IMR-90 (cell line): ENCODE measurements around the gene NPTN. TPM values are rescaled to one million over a fixed set of nuclear protein-coding genes. Genes with fewer than 3 reads are reported as not detected.

Experiments used
- ATAC-seq: fragments of 200-7000 bp; cut with Tn5 transposase; 2 replicates; pipeline ENCODE4 v1.9.1; 2020; ENCODE audit warnings: low read depth, mild to moderate bottlenecking, moderate library complexity
- BruUV-seq: library from RNA; stranded (reverse); fragments of 400-500 nt; replicated peaks from 2 replicates; lab custom pipeline; 2021; lab: Mats Ljungman, UMichigan
- CTCF ChIA-PET: fragments of 300-600 bp; formaldehyde crosslinking; extraction: SDS; loops from one replicate; lab custom pipeline; 2021; ENCODE audit warnings: antibody characterized with exemption; lab: Yijun Ruan, JAX
- POLR2A ChIA-PET: fragments of 300-600 bp; sonication (Branson Sonifier 250); formaldehyde crosslinking; loops from one replicate; lab custom pipeline; 2022; ENCODE audit warnings: antibody characterized with exemption; ENCODE audit not compliant: unreplicated experiment; lab: Charles Lee
- DNase-seq: peaks from one replicate; pipeline ENCODE4 v3.0.0; 2013
- H2AFZ ChIP-seq: replicated peaks from 2 replicates; pipeline ENCODE3; 2013; ENCODE audit warnings: low read length, mild to moderate bottlenecking; ENCODE audit not compliant: poor library complexity
- H2AK5ac ChIP-seq: 2 replicates; pipeline ENCODE4 v1.6.1; 2013; ENCODE audit warnings: low read depth, low read length, inconsistent platforms
- H2AK9ac ChIP-seq: replicated peaks from 2 replicates; pipeline ENCODE3; 2013; ENCODE audit warnings: mild to moderate bottlenecking, low read depth, low read length, moderate library complexity; ENCODE audit not compliant: poor library complexity
- H2BK120ac ChIP-seq: 2 replicates; pipeline ENCODE4 v1.6.1; 2013; ENCODE audit warnings: low read depth, low read length, inconsistent platforms
- H2BK15ac ChIP-seq: 3 replicates; pipeline ENCODE4 v1.6.1; 2013; ENCODE audit warnings: low read depth, low read length, inconsistent platforms
- H2BK20ac ChIP-seq: 2 replicates; pipeline ENCODE4 v1.6.1; 2013; ENCODE audit warnings: low read depth, mild to moderate bottlenecking, inconsistent platforms, low read length, moderate library complexity
- H2BK5ac ChIP-seq: 2 replicates; pipeline ENCODE4 v1.6.1; 2013; ENCODE audit warnings: mild to moderate bottlenecking, low read depth, low read length, inconsistent platforms; ENCODE audit not compliant: poor library complexity, severe bottlenecking
- H3K14ac ChIP-seq: replicated peaks from 2 replicates; pipeline ENCODE4 v1.6.1; 2013; ENCODE audit warnings: low read depth, low read length, inconsistent platforms
- H3K18ac ChIP-seq: 2 replicates; pipeline ENCODE4 v1.6.1; 2013; ENCODE audit warnings: low read depth, low read length, control low read depth
- H3K23ac ChIP-seq: 2 replicates; pipeline ENCODE4 v1.6.1; 2013; ENCODE audit warnings: low read depth, low read length, inconsistent platforms
- H3K27ac ChIP-seq: 2 replicates; pipeline ENCODE4 v1.5.1; 2013; ENCODE audit warnings: mild to moderate bottlenecking, control low read depth, low read length; ENCODE audit not compliant: insufficient read depth
- H3K27me3 ChIP-seq: 2 replicates; pipeline ENCODE4 v1.6.1; 2013; ENCODE audit warnings: low read length; ENCODE audit not compliant: control insufficient read depth, insufficient read depth
- H3K36me3 ChIP-seq: 2 replicates; pipeline ENCODE4 v1.6.1; 2013; ENCODE audit warnings: low read length, mixed read lengths; ENCODE audit not compliant: control insufficient read depth, insufficient read depth
- H3K4ac ChIP-seq: 2 replicates; pipeline ENCODE4 v1.6.1; 2013; ENCODE audit warnings: low read depth, low read length, inconsistent platforms
- H3K4me1 ChIP-seq: 2 replicates; pipeline ENCODE4 v1.6.1; 2013; ENCODE audit warnings: low read length, mixed read lengths; ENCODE audit not compliant: control insufficient read depth, insufficient read depth
- H3K4me2 ChIP-seq: 2 replicates; pipeline ENCODE4 v1.6.1; 2013; ENCODE audit warnings: low read depth, mild to moderate bottlenecking, control low read depth, low read length, moderate library complexity
- H3K4me3 ChIP-seq: 2 replicates; pipeline ENCODE4 v1.5.1; 2013; ENCODE audit warnings: low read depth, mild to moderate bottlenecking, control low read depth, low read length, moderate library complexity; ENCODE audit not compliant: insufficient read depth
- H3K56ac ChIP-seq: 2 replicates; pipeline ENCODE4 v1.6.1; 2013; ENCODE audit warnings: low read length, inconsistent platforms; ENCODE audit not compliant: insufficient read depth; ENCODE audit errors: extremely low read depth
- H3K79me1 ChIP-seq, 2 experiments: 2 replicates each; pipeline ENCODE4 v1.6.1; 2013; ENCODE audit warnings: low read length in 2 of 2, inconsistent platforms in 1 of 2, low read depth in 1 of 2
- H3K9ac ChIP-seq: 2 replicates; pipeline ENCODE4 v1.6.1; 2013; ENCODE audit warnings: low read depth, low read length, control low read depth
- H3K9me1 ChIP-seq: 2 replicates; pipeline ENCODE4 v1.6.1; 2013; ENCODE audit warnings: low read length, inconsistent platforms; ENCODE audit not compliant: insufficient read depth
- H3K9me3 ChIP-seq: 2 replicates; pipeline ENCODE4 v1.6.1; 2013; ENCODE audit warnings: low read length; ENCODE audit not compliant: control insufficient read depth, insufficient read depth
- H4K20me1 ChIP-seq: 2 replicates; pipeline ENCODE4 v1.6.1; 2013; ENCODE audit warnings: low read length, inconsistent platforms; ENCODE audit not compliant: insufficient read depth
- H4K5ac ChIP-seq: 2 replicates; pipeline ENCODE4 v1.6.1; 2013; ENCODE audit warnings: mild to moderate bottlenecking, low read depth, low read length, control low read depth
- H4K8ac ChIP-seq, 2 experiments: 2 replicates each; pipeline ENCODE4 v1.6.1; 2013; ENCODE audit warnings: low read depth in 2 of 2, low read length in 2 of 2, control low read depth in 1 of 2, inconsistent platforms in 1 of 2
- H4K91ac ChIP-seq: 2 replicates; pipeline ENCODE4 v1.6.1; 2013; ENCODE audit warnings: low read depth, low read length, inconsistent platforms; ENCODE audit not compliant: insufficient read depth
- BHLHE40 ChIP-seq: fragments of 150-350 bp; IDR thresholded peaks from 2 replicates; pipeline ENCODE4 v1.6.1; 2016; ENCODE audit warnings: mild to moderate bottlenecking, low read depth, low read length
- CEBPB ChIP-seq: IDR thresholded peaks from 2 replicates; pipeline ENCODE4 v1.6.1; 2012; ENCODE audit warnings: low read depth, low read length, improper control_type of control experiment
- CHD1 ChIP-seq: IDR thresholded peaks from 2 replicates; pipeline ENCODE4 v1.6.1; 2012; ENCODE audit warnings: low read depth, low read length, improper control_type of control experiment
- CTCF ChIP-seq: conservative IDR thresholded peaks from 2 replicates; pipeline ENCODE4 v1.5.1; 2012; ENCODE audit warnings: mild to moderate bottlenecking, low read depth, low read length, improper control_type of control experiment
- FOS ChIP-seq: fragments of 150-350 bp; IDR thresholded peaks from 2 replicates; pipeline ENCODE4 v1.6.1; 2016; ENCODE audit warnings: low read depth, low read length
- MAFK ChIP-seq: IDR thresholded peaks from 2 replicates; pipeline ENCODE4 v1.6.1; 2012; ENCODE audit warnings: low read depth, low read length, improper control_type of control experiment
- MAZ ChIP-seq: IDR thresholded peaks from 2 replicates; pipeline ENCODE4 v1.6.1; 2012; ENCODE audit warnings: low read depth, mild to moderate bottlenecking, low read length, improper control_type of control experiment, moderate library complexity, borderline replicate concordance
- MXI1 ChIP-seq: IDR thresholded peaks from 2 replicates; pipeline ENCODE4 v1.6.1; 2012; ENCODE audit warnings: low read depth, mild to moderate bottlenecking, low read length, moderate library complexity, borderline replicate concordance
- NFE2L2 ChIP-seq: fragments of 150-350 bp; IDR thresholded peaks from 2 replicates; pipeline ENCODE4 v1.6.1; 2016; ENCODE audit warnings: low read depth, mild to moderate bottlenecking, low read length
- POLR2A ChIP-seq: IDR thresholded peaks from 2 replicates; pipeline ENCODE4 v1.6.1; 2012; ENCODE audit warnings: mild to moderate bottlenecking, low read depth, low read length
- RAD21 ChIP-seq: IDR thresholded peaks from 2 replicates; pipeline ENCODE4 v1.6.1; 2012; ENCODE audit warnings: low read length, improper control_type of control experiment
- RCOR1 ChIP-seq: IDR thresholded peaks from 2 replicates; pipeline ENCODE4 v1.6.1; 2012; ENCODE audit warnings: mild to moderate bottlenecking, low read length, improper control_type of control experiment; ENCODE audit not compliant: insufficient replicate concordance
- RFX5 ChIP-seq: IDR thresholded peaks from 2 replicates; pipeline ENCODE4 v1.8.0; 2012; ENCODE audit warnings: low read depth, mild to moderate bottlenecking, low read length, moderate library complexity
- SMC3 ChIP-seq: fragments of 150-350 bp; IDR thresholded peaks from 2 replicates; pipeline ENCODE4 v1.6.1; 2016; ENCODE audit warnings: low read depth, mild to moderate bottlenecking, antibody characterized with exemption, low read length, moderate library complexity
- USF2 ChIP-seq: fragments of 150-350 bp; IDR thresholded peaks from 2 replicates; pipeline ENCODE4 v1.6.1; 2017; ENCODE audit warnings: mild to moderate bottlenecking, antibody characterized with exemption, low read length, low read depth
- WGBS, 2 experiments: methylation state at CpG; one replicate each; pipeline versions ENCODE4 v1.1.5 to v1.1.7; 2013; ENCODE audit warnings: missing lambda C conversion rate in 2 of 2; ENCODE audit not compliant: insufficient read length in 1 of 2; ENCODE audit errors: extremely low coverage in 2 of 2; 5-methylcytosine and 5-hydroxymethylcytosine counted together
- dilution Hi-C: fragments of 300-500 bp; cut with HindIII; formaldehyde crosslinking; loops from one replicate; pipeline ENCODE4 v1.14.3; 2018; ENCODE audit warnings: low sequenced_read_pairs; ENCODE audit not compliant: unreplicated experiment
- in situ Hi-C: fragments of 300-500 bp; cut with MboI; formaldehyde crosslinking; loops from 3 replicates; pipeline ENCODE4 v1.14.3; 2019; ENCODE audit warnings: low sequenced_read_pairs, inconsistent platforms, mixed read lengths
- intact Hi-C: fragments of 100-400 bp; cut with micrococcal nuclease; formaldehyde crosslinking; loops from 2 replicates; pipeline ENCODE4 v1.10.0; 2022
- polyA plus RNA-seq, 3 experiments: library from polyadenylated mRNA; depleted of rRNA; stranded (reverse); fragments of >200 nt; gene quantifications; 2 replicates each; pipeline ENCODE4 v1.2.3, GENCODE V29; 2012; ENCODE audit warnings: low replicate concordance in 1 of 3
- total RNA-seq: library from RNA; depleted of rRNA; stranded (reverse); fragments of >200 nt; gene quantifications from 2 replicates; pipeline ENCODE4 v1.2.3, GENCODE V29; 2012
- TF ChIP-seq, protein P1 (sequence below): fragments of 150-350 bp; IDR thresholded peaks from 2 replicates; pipeline ENCODE4 v1.6.1; 2016; ENCODE audit warnings: low read depth, mild to moderate bottlenecking, low read length, moderate library complexity, borderline replicate concordance

The NPTN gene
- total and polyA plus RNA-seq, 2 of the 4 experiments (the other 2 are of a cell fraction) = 171 to 329 TPM

- H4K20me1 ChIP-seq = peaks cover 10% of the 10 kb centered on the region
Measured at GRCh38 chr15:73572296-73572695, 60.9 kb downstream of the NPTN start.

More at GRCh38 chr15:73572296-73572695, 60.9 kb downstream of the NPTN start:
- H3K4me1 ChIP-seq = peaks cover 5% of the 10 kb centered on the region
- H3K4ac ChIP-seq = no peak overlapping the region
- no peak overlapping the region for H4K91ac ChIP-seq
- no peak overlapping the region for H2AFZ ChIP-seq
- no peak overlapping the region for H2BK20ac ChIP-seq
- H3K27ac ChIP-seq = no peak overlapping the region
- H3K79me1 ChIP-seq = peaks cover 21 to 52% of the 10 kb centered on the region in 2 experiments; a peak in 3 of 4 replicates
- no peak overlapping the region for H3K23ac ChIP-seq
- no peak overlapping the region for H2AK9ac ChIP-seq
- H3K9me3 ChIP-seq = no peaks in the 10 kb centered on the region
- no peak overlapping the region for H3K4me3 ChIP-seq
- no TSS peak for BruUV-seq
- in situ Hi-C loops (loop anchor here (5.0 kb wide), 1 partner anchor 60 kb away; the partner anchor contains the start of gene NPTN), intact Hi-C loops (no loop called here), dilution Hi-C loops (no loop called here)
- H2AK5ac ChIP-seq = no peak overlapping the region
- DNase-seq (no peak), ATAC-seq (no peak)
- no peak overlapping the region for H2BK120ac ChIP-seq
- peaks cover 7% of the 10 kb centered on the region; the same call in 1 of the 2 replicates for H3K9me1 ChIP-seq
- H2BK5ac ChIP-seq = no peak overlapping the region
- WGBS, 2 experiments = 100% methylated on average over 3 of the region's 5 CpGs; no CpG with 5 or more reads in 1 of the 2 experiments
- no peak overlapping the region for H4K5ac ChIP-seq
- ChIA-PET POLR2A (no interaction called here), CTCF (no interaction called here)
- H3K56ac ChIP-seq = no peak overlapping the region
- H3K4me2 ChIP-seq = no peak overlapping the region
- H4K8ac ChIP-seq = no peak overlapping the region
- H3K36me3 ChIP-seq = peaks cover 52% of the 10 kb centered on the region
- H3K14ac ChIP-seq = no peak overlapping the region
- TF ChIP-seq RAD21 (no peak), FOS (no peak), NFE2L2 (no peak), CTCF (no peak), MAZ (no peak), CEBPB (no peak), MXI1 (no peak), SMC3 (no peak), USF2 (no peak), RCOR1 (no peak), BHLHE40 (no peak), CHD1 (no peak), MAFK (no peak), RFX5 (no peak), POLR2A (no peak)
- TF ChIP-seq, protein P1, sequence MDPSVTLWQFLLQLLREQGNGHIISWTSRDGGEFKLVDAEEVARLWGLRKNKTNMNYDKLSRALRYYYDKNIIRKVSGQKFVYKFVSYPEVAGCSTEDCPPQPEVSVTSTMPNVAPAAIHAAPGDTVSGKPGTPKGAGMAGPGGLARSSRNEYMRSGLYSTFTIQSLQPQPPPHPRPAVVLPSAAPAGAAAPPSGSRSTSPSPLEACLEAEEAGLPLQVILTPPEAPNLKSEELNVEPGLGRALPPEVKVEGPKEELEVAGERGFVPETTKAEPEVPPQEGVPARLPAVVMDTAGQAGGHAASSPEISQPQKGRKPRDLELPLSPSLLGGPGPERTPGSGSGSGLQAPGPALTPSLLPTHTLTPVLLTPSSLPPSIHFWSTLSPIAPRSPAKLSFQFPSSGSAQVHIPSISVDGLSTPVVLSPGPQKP = no peak
- no peak overlapping the region for H2BK15ac ChIP-seq
- H3K27me3 ChIP-seq = no peaks in the 10 kb centered on the region
- no peak overlapping the region for H3K9ac ChIP-seq
- H3K18ac ChIP-seq = no peak overlapping the region
